Measurements from ENCODE around the gene PFDN6. TPM values are rescaled to one million over a fixed set of nuclear protein-coding genes. Genes with fewer than 3 reads are reported as not detected.
A peak's percentile ranks its signal among the peaks of the same experiment; 100 is the strongest.

The PFDN6 gene
- total and polyA plus RNA-seq, 9 of the 15 experiments (the other 6 are each of a cell fraction or from before 2014, with no cell fraction given), result 6.8 to 475 (median 216) TPM

DNA sequence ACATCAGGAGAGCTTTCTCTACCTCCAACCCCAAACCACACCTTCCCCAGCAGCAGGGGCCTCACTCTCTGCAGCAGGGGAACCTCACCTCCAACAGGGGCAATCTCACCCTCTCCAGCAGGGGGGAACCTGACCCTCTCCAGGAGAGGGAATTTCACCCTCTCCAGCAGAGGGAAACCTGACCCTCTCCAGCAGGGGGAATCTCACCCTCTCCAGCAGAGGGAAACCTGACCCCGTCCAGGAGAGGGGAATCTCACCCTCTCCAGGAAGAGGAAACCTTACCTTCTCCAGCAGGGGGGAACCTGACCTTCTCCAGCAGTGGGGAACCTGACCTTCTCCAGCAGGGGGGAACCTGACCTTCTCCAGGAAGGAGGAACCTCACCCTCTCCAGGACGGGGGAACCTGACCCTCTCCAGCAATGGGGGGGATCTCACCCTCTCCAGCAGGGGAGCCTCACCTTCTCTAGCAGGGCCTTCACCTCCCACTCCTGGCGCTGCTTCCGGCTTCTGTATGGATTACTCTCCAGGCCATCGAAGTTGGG, 9.4 kb upstream of the PFDN6 start (continued):
- TF ChIP-seq, protein P1, sequence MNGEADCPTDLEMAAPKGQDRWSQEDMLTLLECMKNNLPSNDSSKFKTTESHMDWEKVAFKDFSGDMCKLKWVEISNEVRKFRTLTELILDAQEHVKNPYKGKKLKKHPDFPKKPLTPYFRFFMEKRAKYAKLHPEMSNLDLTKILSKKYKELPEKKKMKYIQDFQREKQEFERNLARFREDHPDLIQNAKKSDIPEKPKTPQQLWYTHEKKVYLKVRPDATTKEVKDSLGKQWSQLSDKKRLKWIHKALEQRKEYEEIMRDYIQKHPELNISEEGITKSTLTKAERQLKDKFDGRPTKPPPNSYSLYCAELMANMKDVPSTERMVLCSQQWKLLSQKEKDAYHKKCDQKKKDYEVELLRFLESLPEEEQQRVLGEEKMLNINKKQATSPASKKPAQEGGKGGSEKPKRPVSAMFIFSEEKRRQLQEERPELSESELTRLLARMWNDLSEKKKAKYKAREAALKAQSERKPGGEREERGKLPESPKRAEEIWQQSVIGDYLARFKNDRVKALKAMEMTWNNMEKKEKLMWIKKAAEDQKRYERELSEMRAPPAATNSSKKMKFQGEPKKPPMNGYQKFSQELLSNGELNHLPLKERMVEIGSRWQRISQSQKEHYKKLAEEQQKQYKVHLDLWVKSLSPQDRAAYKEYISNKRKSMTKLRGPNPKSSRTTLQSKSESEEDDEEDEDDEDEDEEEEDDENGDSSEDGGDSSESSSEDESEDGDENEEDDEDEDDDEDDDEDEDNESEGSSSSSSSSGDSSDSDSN (IDR thresholded peaks at IDR 0.05; ENCODE audit: borderline replicate concordance in 1 of 2, low read depth in 2 of 2, low read length in 2 of 2), result no peak
- peak; percentile 95 for TF ChIP-seq ESRRA (IDR thresholded peaks at IDR 0.05; ENCODE audit: borderline replicate concordance, low read depth)
- TF ChIP-seq RBM25 (IDR thresholded peaks at IDR 0.05; ENCODE audit: low read depth, low read length, severe bottlenecking), result no peak
- no peak for TF ChIP-seq RERE (CRISPR knock-in tag; IDR thresholded peaks at IDR 0.05; ENCODE audit: borderline replicate concordance)
- no peak for TF ChIP-seq PTTG1 (tag; IDR thresholded peaks at IDR 0.05; ENCODE audit: low read depth)
- no peak for TF ChIP-seq ESRRB (CRISPR knock-in tag; IDR thresholded peaks at IDR 0.05; ENCODE audit: borderline replicate concordance)
- no peak for TF ChIP-seq MTF1 (CRISPR knock-in tag; IDR thresholded peaks at IDR 0.05; ENCODE audit: borderline replicate concordance)
- peak; percentile 85 for TF ChIP-seq GABPB1 (CRISPR knock-in tag; IDR thresholded peaks at IDR 0.05)
- no peak for TF ChIP-seq ZNF23 (CRISPR knock-in tag; IDR thresholded peaks at IDR 0.05)
- TF ChIP-seq BRD4 (IDR thresholded peaks at IDR 0.05), result no peak
- no peak for TF ChIP-seq DACH1 (IDR thresholded peaks at IDR 0.05; ENCODE audit: partially characterized antibody)
- TF ChIP-seq RREB1 (CRISPR knock-in tag; IDR thresholded peaks at IDR 0.05), result no peak
- no peak for TF ChIP-seq FOXK2 (conservative IDR thresholded peaks at IDR 0.05 in 1 of 2, IDR thresholded peaks at IDR 0.05 in 1 of 2; ENCODE audit: low read depth in 2 of 2)
- no peak for TF ChIP-seq TEAD2 (tag; IDR thresholded peaks at IDR 0.05)

Data from K562 (cell line).